ENCODE results near the gene ZNF185.

DNA sequence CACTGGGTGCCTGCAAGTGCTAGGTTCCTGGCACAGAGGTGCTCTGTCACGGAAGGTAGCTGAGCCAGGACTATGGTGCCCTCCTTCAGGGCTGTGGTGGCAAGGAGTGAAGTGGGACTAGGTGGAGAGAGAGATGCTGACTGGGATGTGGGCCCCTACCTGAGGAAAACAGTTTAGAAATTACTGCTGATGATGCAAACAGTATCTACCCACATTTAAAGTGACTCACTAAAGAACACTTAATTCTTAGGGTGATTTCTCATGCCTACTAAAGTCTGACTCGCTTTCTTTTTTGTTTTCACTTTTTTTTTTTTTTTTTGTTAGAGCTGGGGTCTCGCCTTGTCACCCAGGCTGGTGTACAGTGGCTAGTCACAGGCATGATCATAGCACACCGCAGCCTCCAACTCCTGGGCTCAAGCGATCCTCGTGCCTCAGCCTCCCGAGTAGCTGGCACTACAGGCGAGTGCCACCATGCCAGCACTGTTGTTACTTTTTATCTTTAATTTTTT is 3.1 kb downstream of the ZNF185 start:
- TF ChIP-seq SUZ12 (IDR thresholded peaks at IDR 0.05; ENCODE audit: extremely low read depth, insufficient read depth, insufficient read length) (no peak), ZNF274 (IDR thresholded peaks at IDR 0.05; ENCODE audit: low read depth, low read length) (no peak), YY1 (IDR thresholded peaks at IDR 0.05; ENCODE audit: insufficient read depth, insufficient read length) (no peak)
